T1000 (cell line): ENCODE data around the gene ADGRF3.
"Not testable (repeated sequence)": the region's sequence is repeated elsewhere in the genome, so short reads cannot be mapped to it uniquely, and the experiment has no call there.

Experiments used
- DNase-seq: peaks from one replicate; lab custom pipeline; 2025; ENCODE audit warnings: mixed read lengths; lab: John Stamatoyannopoulos, UW

ADGRF3 gene

GRCh38 chr2:26349690-26350089 lies 3.1 kb upstream of the ADGRF3 start:
- no peak for DNase-seq

- DNase-seq = no peak
Observed at GRCh38 chr2:26347286-26347865, 787 bp upstream of the ADGRF3 start.

GRCh38 chr2:26345545-26346453 lies 790 bp downstream of the ADGRF3 start, which contains the start of gene SELENOI:
TSS of gene SELENOI (plus strand) at chr2:26346143. CDS start at chr2:26346233, 90 bp downstream.
- DNase-seq = peak; percentile 97

GRCh38 chr2:26345283-26345544 lies 1.4 kb downstream of the ADGRF3 start:
- no peak for DNase-seq

GRCh38 chr2:26344581-26345282 lies 1.9 kb downstream of the ADGRF3 start:
- DNase-seq = no peak

GRCh38 chr2:26340831-26341230 lies 5.8 kb downstream of the ADGRF3 start:
- no peak for DNase-seq

GRCh38 chr2:26337298-26337697 lies 9.3 kb downstream of the ADGRF3 start:
- DNase-seq = no peak

- DNase-seq = no peak
Observed at GRCh38 chr2:26336719-26337118, 9.9 kb downstream of the ADGRF3 start.

- no peak for DNase-seq
Observed at GRCh38 chr2:26335231-26335630, 11.4 kb downstream of the ADGRF3 start.

GRCh38 chr2:26333293-26333692 lies 13.3 kb downstream of the ADGRF3 start:
- no peak for DNase-seq

GRCh38 chr2:26331321-26331720 lies 15.3 kb downstream of the ADGRF3 start:
- not testable (repeated sequence) for DNase-seq

- no peak for DNase-seq
Observed at GRCh38 chr2:26330604-26331003, 16.0 kb downstream of the ADGRF3 start.

- peak; percentile 61 for DNase-seq
Observed at GRCh38 chr2:26330114-26330549, 16.5 kb downstream of the ADGRF3 start.

- DNase-seq = not testable (repeated sequence)
Observed at GRCh38 chr2:26329083-26329482, 17.5 kb downstream of the ADGRF3 start.

- no peak for DNase-seq
Observed at GRCh38 chr2:26327291-26328272, 19.0 kb downstream of the ADGRF3 start.

- DNase-seq = no peak
Observed at GRCh38 chr2:26326514-26326913, 20.1 kb downstream of the ADGRF3 start.

- DNase-seq = no peak
Observed at GRCh38 chr2:26325851-26326250, 20.7 kb downstream of the ADGRF3 start.

GRCh38 chr2:26324903-26325302 lies 21.7 kb downstream of the ADGRF3 start:
- DNase-seq = no peak

GRCh38 chr2:26324479-26324878 lies 22.1 kb downstream of the ADGRF3 start:
- not testable (repeated sequence) for DNase-seq

GRCh38 chr2:26318950-26319349 lies 27.6 kb downstream of the ADGRF3 start:
- DNase-seq = no peak

- no peak for DNase-seq
Observed at GRCh38 chr2:26317377-26318105, 29.0 kb downstream of the ADGRF3 start.
